Astrocyte (in vitro differentiated cells and primary cell): ENCODE data around the gene KCTD10.

Source experiments
- EZH2 ChIP-seq: IDR thresholded peaks from 2 replicates; pipeline ENCODE4 v1.6.1; 2012; ENCODE audit warnings: mild to moderate bottlenecking, low read length, inconsistent platforms; ENCODE audit not compliant: insufficient read depth
- TF ChIP-seq, protein P1 (sequence below): IDR thresholded peaks from 2 replicates; pipeline ENCODE4 v1.5.1; 2011; ENCODE audit warnings: low read depth, mild to moderate bottlenecking, inconsistent platforms, low read length, moderate library complexity; ENCODE audit not compliant: insufficient read depth

DNA sequence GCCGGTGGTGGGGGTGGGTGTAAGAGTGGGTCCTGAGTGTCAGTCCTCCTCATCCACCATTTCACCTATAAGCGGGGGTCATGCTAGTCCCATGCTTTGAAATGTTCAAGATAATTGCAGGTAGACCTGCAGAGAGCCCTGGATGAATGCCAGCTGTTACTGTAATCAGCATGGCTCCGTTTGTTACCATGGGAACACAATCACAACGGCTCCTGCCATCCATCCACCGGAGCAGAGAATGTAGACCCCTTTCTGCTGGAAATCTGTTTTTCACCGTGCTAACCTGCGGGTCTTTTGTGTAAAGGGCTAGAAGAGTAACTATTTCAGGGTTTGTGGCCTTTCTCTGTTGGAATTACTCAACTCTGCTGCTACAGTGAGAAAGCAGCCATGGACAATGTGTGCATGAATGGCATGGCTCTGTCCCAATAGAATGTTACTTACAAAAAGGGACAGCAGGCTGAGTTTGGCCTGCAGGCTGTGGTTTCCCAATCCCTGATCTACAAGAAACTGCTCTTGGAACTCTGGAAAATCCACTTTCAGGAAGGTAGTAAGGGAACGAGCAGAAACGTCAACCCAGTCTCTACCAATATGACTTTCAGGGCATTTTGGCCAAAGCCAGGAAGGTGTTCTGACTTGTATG lies 36.1 kb downstream of the KCTD10 start:
- TF ChIP-seq, protein P1, sequence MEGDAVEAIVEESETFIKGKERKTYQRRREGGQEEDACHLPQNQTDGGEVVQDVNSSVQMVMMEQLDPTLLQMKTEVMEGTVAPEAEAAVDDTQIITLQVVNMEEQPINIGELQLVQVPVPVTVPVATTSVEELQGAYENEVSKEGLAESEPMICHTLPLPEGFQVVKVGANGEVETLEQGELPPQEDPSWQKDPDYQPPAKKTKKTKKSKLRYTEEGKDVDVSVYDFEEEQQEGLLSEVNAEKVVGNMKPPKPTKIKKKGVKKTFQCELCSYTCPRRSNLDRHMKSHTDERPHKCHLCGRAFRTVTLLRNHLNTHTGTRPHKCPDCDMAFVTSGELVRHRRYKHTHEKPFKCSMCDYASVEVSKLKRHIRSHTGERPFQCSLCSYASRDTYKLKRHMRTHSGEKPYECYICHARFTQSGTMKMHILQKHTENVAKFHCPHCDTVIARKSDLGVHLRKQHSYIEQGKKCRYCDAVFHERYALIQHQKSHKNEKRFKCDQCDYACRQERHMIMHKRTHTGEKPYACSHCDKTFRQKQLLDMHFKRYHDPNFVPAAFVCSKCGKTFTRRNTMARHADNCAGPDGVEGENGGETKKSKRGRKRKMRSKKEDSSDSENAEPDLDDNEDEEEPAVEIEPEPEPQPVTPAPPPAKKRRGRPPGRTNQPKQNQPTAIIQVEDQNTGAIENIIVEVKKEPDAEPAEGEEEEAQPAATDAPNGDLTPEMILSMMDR: no peak
- TF ChIP-seq EZH2: no peak
